Sigmoid colon (tissue), 7 donors: ENCODE measurements around the gene UBTD2. TPM values are rescaled to one million over a fixed set of nuclear protein-coding genes. Genes with fewer than 3 reads are reported as not detected.
"Not testable (repeated sequence)": the region's sequence is repeated elsewhere in the genome, so short reads cannot be mapped to it uniquely, and the experiment has no call there.

ENCODE experiments used
- DNase-seq: peaks from one replicate; pipeline ENCODE4 v3.0.0-alpha.2; 2019
- H3K27ac ChIP-seq, 4 donors: fragments of 200-600 bp; sonication (generic); one replicate each; pipeline ENCODE4 v1.5.1; 2016 to 2019; ENCODE audit warnings: mild to moderate bottlenecking in 1 of 4
- H3K27me3 ChIP-seq, 3 donors: fragments of 200-600 bp; sonication (generic); one replicate each; pipeline ENCODE4 v1.5.1; 2019; ENCODE audit warnings: mild to moderate bottlenecking in 1 of 3
- H3K36me3 ChIP-seq, 4 donors: fragments of 200-600 bp; sonication (generic); one replicate each; pipeline ENCODE4 v1.5.1; 2016 to 2019
- H3K4me1 ChIP-seq, 4 donors: fragments of 200-600 bp; sonication (generic); one replicate each; pipeline ENCODE4 v1.5.1; 2017 to 2019
- H3K4me3 ChIP-seq, 4 donors: fragments of 200-600 bp; sonication (generic); one replicate each; pipeline ENCODE4 v1.5.1; 2017 to 2019; ENCODE audit warnings: mild to moderate bottlenecking in 2 of 4, moderate library complexity in 1 of 4
- H3K9me3 ChIP-seq, 4 donors: fragments of 200-600 bp in 3 of 4; sonication (generic) in 3 of 4; one replicate each; pipeline versions ENCODE4 v1.5.1 to v1.6.1; 2013 to 2019
- CTCF ChIP-seq, 4 experiments: fragments of 450-650 bp in 3 of 4; fragments of 200-600 bp in 1 of 4; IDR thresholded peaks; one replicate each; pipeline ENCODE4 v1.5.1; 2016 to 2019; ENCODE audit warnings: antibody characterized with exemption in 4 of 4, mild to moderate bottlenecking in 3 of 4, moderate library complexity in 2 of 4
- EP300 ChIP-seq, 4 donors: sonication (generic); formaldehyde crosslinking; IDR thresholded peaks; one replicate each; pipeline ENCODE4 v1.6.1; 2017; ENCODE audit warnings: antibody characterized with exemption in 4 of 4
- POLR2A ChIP-seq, 2 donors: fragments of 450-650 bp; IDR thresholded peaks; one replicate each; pipeline ENCODE4 v1.6.1; 2016; ENCODE audit warnings: antibody characterized with exemption in 2 of 2, mild to moderate bottlenecking in 2 of 2, moderate library complexity in 2 of 2
- POLR2AphosphoS5 ChIP-seq, 4 donors: sonication (generic); formaldehyde crosslinking; IDR thresholded peaks; one replicate each; pipeline ENCODE4 v1.6.1; 2017; ENCODE audit warnings: antibody characterized with exemption in 4 of 4
- WGBS, 2 donors: extraction: QIAGEN DNeasy Blood & Tissue Kit; methylation state at CpG; one replicate each; pipeline ENCODE4 v1.1.7; 2013; 5-methylcytosine and 5-hydroxymethylcytosine counted together
- intact Hi-C: fragments of 100-400 bp; cut with DNase I; formaldehyde crosslinking; loops from one replicate; pipeline ENCODE4 v1.15.1; 2023
- polyA plus RNA-seq, 3 donors: library from polyadenylated mRNA; stranded (reverse); fragments of 200-250 nt; gene quantifications; one replicate each; pipeline ENCODE4 v1.2.3, GENCODE V29; 2013
- total RNA-seq, 4 donors: library from RNA; depleted of rRNA; stranded (reverse); fragments of >200 nt; gene quantifications; one replicate each; pipeline ENCODE4 v1.1.0, GENCODE V29; 2016
- donor health status: healthy with polysubstance abuse.
- donor health status: Bipolar disorder and iron deficiency.
- donor health status: healthy.

UBTD2 gene
- total and polyA plus RNA-seq, 7 donors = 12.1 to 22.1 (median 19.9) TPM

GRCh38 chr5:172213126-172213525 is 70.4 kb downstream of the UBTD2 start:
- H3K9me3 ChIP-seq = no peaks in the 10 kb centered on the region
- no peak for DNase-seq
- WGBS, 2 donors = 86 to 93% methylated on average over 4 of the region's 4 CpGs

GRCh38 chr5:172211676-172212075 is 71.9 kb downstream of the UBTD2 start:
- Histone ChIP-seq H3K4me3 (no peak overlapping the region), H3K27ac (no peak overlapping the region), H3K27me3 (no peaks in the 10 kb centered on the region), H3K9me3 (no peaks in the 10 kb centered on the region), H3K36me3 (peaks cover 0 to 25% (median 9%) of the 10 kb centered on the region in 4 donors), H3K4me1 (no peaks in the 10 kb centered on the region)
- WGBS, 2 donors = 95 to 97% methylated on average over 8 of the region's 8 CpGs
- TF ChIP-seq POLR2AphosphoS5 (IDR thresholded peaks at IDR 0.05) (no peak), CTCF (IDR thresholded peaks at IDR 0.05) (no peak), EP300 (IDR thresholded peaks at IDR 0.05) (no peak), POLR2A (IDR thresholded peaks at IDR 0.05) (no peak)
- intact Hi-C loops = no loop called here
- DNase-seq = no peak

More at GRCh38 chr5:172213126-172213525, 70.4 kb downstream of the UBTD2 start:
- intact Hi-C loops = no loop called here
- peaks cover 0 to 32% (median 9%) of the 10 kb centered on the region in 4 donors for H3K36me3 ChIP-seq
- H3K4me1 ChIP-seq = no peaks in the 10 kb centered on the region
- no peak overlapping the region for H3K27ac ChIP-seq
- no peak for TF ChIP-seq POLR2AphosphoS5 (IDR thresholded peaks at IDR 0.05)
- H3K27me3 ChIP-seq = no peaks in the 10 kb centered on the region
- no peak overlapping the region for H3K4me3 ChIP-seq

- DNase-seq = no peak
- peaks cover 0 to 25% (median 9%) of the 10 kb centered on the region in 4 donors for H3K36me3 ChIP-seq
- H3K4me3 ChIP-seq = no peak overlapping the region
- no peaks in the 10 kb centered on the region for H3K9me3 ChIP-seq
- TF ChIP-seq POLR2AphosphoS5 (IDR thresholded peaks at IDR 0.05) (no peak), CTCF (IDR thresholded peaks at IDR 0.05) (no peak), POLR2A (IDR thresholded peaks at IDR 0.05) (no peak), EP300 (IDR thresholded peaks at IDR 0.05) (no peak)
- no peak overlapping the region for H3K27ac ChIP-seq
- no peaks in the 10 kb centered on the region for H3K27me3 ChIP-seq
- no peaks in the 10 kb centered on the region for H3K4me1 ChIP-seq
- intact Hi-C loops = no loop called here
- WGBS, 2 donors = 92 to 95% methylated on average over 2 of the region's 2 CpGs
Observed at GRCh38 chr5:172209714-172210113, 73.8 kb downstream of the UBTD2 start.

GRCh38 chr5:172207511-172207910 is 76.1 kb downstream of the UBTD2 start:
- H3K27me3 ChIP-seq = no peaks in the 10 kb centered on the region
- no peaks in the 10 kb centered on the region for H3K4me1 ChIP-seq
- no peak for DNase-seq
- H3K36me3 ChIP-seq = peaks cover 0 to 25% (median 9%) of the 10 kb centered on the region in 4 donors
- no peak overlapping the region for H3K4me3 ChIP-seq
- intact Hi-C loops = no loop called here
- TF ChIP-seq CTCF (IDR thresholded peaks at IDR 0.05) = no peak
- TF ChIP-seq POLR2A (IDR thresholded peaks at IDR 0.05) = no peak
- no peak for TF ChIP-seq POLR2AphosphoS5 (IDR thresholded peaks at IDR 0.05)
- TF ChIP-seq EP300 (IDR thresholded peaks at IDR 0.05) = no peak
- no peak overlapping the region for H3K27ac ChIP-seq
- WGBS, 2 donors = 59 to 62% methylated on average over 3 of the region's 3 CpGs
- no peaks in the 10 kb centered on the region for H3K9me3 ChIP-seq

- H3K9me3 ChIP-seq, intact Hi-C loops, H3K4me3 ChIP-seq, H3K4me1 ChIP-seq, DNase-seq, H3K27me3 ChIP-seq, H3K27ac ChIP-seq: not testable (repeated sequence)
- peaks cover 0 to 13% (median 2%) of the 10 kb centered on the region in 4 donors for H3K36me3 ChIP-seq
- 92% methylated on average over 11 of the region's 11 CpGs for WGBS, 2 donors
Observed at GRCh38 chr5:172205984-172206383, 77.6 kb downstream of the UBTD2 start.

GRCh38 chr5:172200476-172200875 is 83.1 kb downstream of the UBTD2 start:
- no peaks in the 10 kb centered on the region for H3K27me3 ChIP-seq
- 83 to 90% methylated on average over 6 of the region's 6 CpGs for WGBS, 2 donors
- no peaks in the 10 kb centered on the region for H3K9me3 ChIP-seq
- H3K36me3 ChIP-seq = no peaks in the 10 kb centered on the region
- intact Hi-C loops = no loop called here
- no peak for DNase-seq
- H3K27ac ChIP-seq = no peak overlapping the region
- H3K4me1 ChIP-seq = no peaks in the 10 kb centered on the region
- no peak overlapping the region for H3K4me3 ChIP-seq
- TF ChIP-seq EP300 (IDR thresholded peaks at IDR 0.05) = no peak
- no peak for TF ChIP-seq CTCF (IDR thresholded peaks at IDR 0.05)
- no peak for TF ChIP-seq POLR2A (IDR thresholded peaks at IDR 0.05)
- no peak for TF ChIP-seq POLR2AphosphoS5 (IDR thresholded peaks at IDR 0.05)
